ENCODE results near the gene GON7. TPM values are rescaled to one million over a fixed set of nuclear protein-coding genes. Genes with fewer than 3 reads are reported as not detected.
A peak's percentile ranks its signal among the peaks of the same experiment; 100 is the strongest.

GON7 gene
- total and polyA plus RNA-seq, 2 experiments from 2014 or later, result 16.5 to 18.3 TPM

GRCh38 chr14:93195316-93195999, 11.4 kb downstream of the GON7 start:
- Histone ChIP-seq H3K27me3 (replicated peaks; ENCODE audit: insufficient read depth) (no peaks in the 10 kb centered on the region), H4K20me1 (ENCODE audit: insufficient read depth) (no peaks in the 10 kb centered on the region), H3K79me2 (ENCODE audit: insufficient read depth) (no peaks in the 10 kb centered on the region; the same call in 1 of the 2 replicates), H3K9me3 (ENCODE audit: low read depth) (no peaks in the 10 kb centered on the region), H3K4me3 (no peak overlapping the region), H3F3A (ENCODE audit: insufficient read depth) (no peaks in the 10 kb centered on the region), H3K36me3 (ENCODE audit: low read depth) (no peaks in the 10 kb centered on the region), H2AFZ (no peak overlapping the region), H3K9me2 (ENCODE audit: insufficient read depth) (no peaks in the 10 kb centered on the region), H3K4me1 (ENCODE audit: insufficient read depth) (no peaks in the 10 kb centered on the region), H3K4me2 (ENCODE audit: unreplicated experiment) (no peak overlapping the region), H3K27ac (no peak overlapping the region), H3K9ac (no peak overlapping the region)
- DNase-seq, result no peak
- TF ChIP-seq EZH2 (IDR thresholded peaks at IDR 0.05; ENCODE audit: insufficient read depth, poor library complexity, severe bottlenecking) (no peak), EZH2phosphoT487 (IDR thresholded peaks at IDR 0.05; ENCODE audit: insufficient read depth, low read depth) (no peak)
- in situ Hi-C loops (cut with MboI), result no loop called here
- WGBS, 2 experiments (ENCODE audit: low coverage in 1 of 2, low lambda C conversion rate in 2 of 2, missing lambda C conversion rate in 2 of 2), result 58 to 71% methylated on average over 1 of the region's 1 CpG

GRCh38 chr14:93186956-93187355, 19.9 kb downstream of the GON7 start:
- in situ Hi-C loops (cut with MboI), result no loop called here
- peaks cover 38% of the 10 kb centered on the region for H3K79me2 ChIP-seq (ENCODE audit: insufficient read depth)

DNA sequence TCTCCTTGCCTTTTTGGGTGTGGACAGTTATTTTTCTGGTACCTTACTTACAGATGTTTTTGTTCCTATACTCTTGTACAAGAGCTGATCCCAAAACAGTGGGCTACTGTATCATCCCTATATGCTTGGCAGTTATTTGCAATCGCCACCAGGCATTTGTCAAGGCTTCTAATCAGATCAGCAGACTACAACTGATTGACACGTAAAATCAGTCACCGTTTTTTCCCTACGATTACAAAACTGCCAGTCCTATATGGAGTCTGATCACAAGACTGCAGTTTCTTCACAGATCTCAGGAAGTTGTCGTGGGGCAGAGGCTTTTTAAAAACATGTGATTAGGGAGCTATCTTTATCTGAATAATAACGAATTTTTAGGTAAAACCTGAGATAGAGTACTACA, 20.4 kb downstream of the GON7 start:
- no peaks in the 10 kb centered on the region for H3K9me2 ChIP-seq (ENCODE audit: insufficient read depth)
- no peaks in the 10 kb centered on the region for H4K20me1 ChIP-seq (ENCODE audit: insufficient read depth)
- no peak overlapping the region for H3K4me3 ChIP-seq
- 0 out of 2 replicates have a peak overlapping the region, but pooled peaks have one; percentile 96 for H3K9ac ChIP-seq
- peaks cover 5% of the 10 kb centered on the region; the same call in 1 of the 2 replicates for H3K36me3 ChIP-seq (ENCODE audit: low read depth)
- no peaks in the 10 kb centered on the region for H3K27me3 ChIP-seq (replicated peaks; ENCODE audit: insufficient read depth)
- 82 to 89% methylated on average over 6 of the region's 6 CpGs for WGBS, 2 experiments (ENCODE audit: low coverage in 1 of 2, low lambda C conversion rate in 2 of 2, missing lambda C conversion rate in 2 of 2)
- H3F3A ChIP-seq (ENCODE audit: insufficient read depth), result peaks cover 5% of the 10 kb centered on the region; the same call in 1 of the 2 replicates
- H3K27ac ChIP-seq, result no peak overlapping the region
- H2AFZ ChIP-seq, result no peak overlapping the region
- no peak for DNase-seq
- H3K4me2 ChIP-seq (ENCODE audit: unreplicated experiment), result no peak overlapping the region
- no peak for TF ChIP-seq EZH2phosphoT487 (IDR thresholded peaks at IDR 0.05; ENCODE audit: insufficient read depth, low read depth)
- TF ChIP-seq EZH2 (IDR thresholded peaks at IDR 0.05; ENCODE audit: insufficient read depth, poor library complexity, severe bottlenecking), result no peak
- H3K79me2 ChIP-seq (ENCODE audit: insufficient read depth), result peaks cover 38% of the 10 kb centered on the region
- H3K4me1 ChIP-seq (ENCODE audit: insufficient read depth), result peaks cover 13% of the 10 kb centered on the region
- in situ Hi-C loops (cut with MboI), result no loop called here
- H3K9me3 ChIP-seq (ENCODE audit: low read depth), result no peaks in the 10 kb centered on the region

More at GRCh38 chr14:93186956-93187355, 19.9 kb downstream of the GON7 start:
- peaks cover 5% of the 10 kb centered on the region; the same call in 1 of the 2 replicates for H3K36me3 ChIP-seq (ENCODE audit: low read depth)
- H2AFZ ChIP-seq, result no peak overlapping the region
- peaks cover 13% of the 10 kb centered on the region for H3K4me1 ChIP-seq (ENCODE audit: insufficient read depth)
- no peak overlapping the region for H3K4me3 ChIP-seq
- no peaks in the 10 kb centered on the region for H3K9me2 ChIP-seq (ENCODE audit: insufficient read depth)
- no peaks in the 10 kb centered on the region for H3K27me3 ChIP-seq (replicated peaks; ENCODE audit: insufficient read depth)
- no peak overlapping the region for H3K4me2 ChIP-seq (ENCODE audit: unreplicated experiment)
- no peak overlapping the region for H3K9ac ChIP-seq
- H3K27ac ChIP-seq, result no peak overlapping the region
- TF ChIP-seq EZH2 (IDR thresholded peaks at IDR 0.05; ENCODE audit: insufficient read depth, poor library complexity, severe bottlenecking) (no peak), EZH2phosphoT487 (IDR thresholded peaks at IDR 0.05; ENCODE audit: insufficient read depth, low read depth) (no peak)
- no peak for DNase-seq
- no peaks in the 10 kb centered on the region for H3K9me3 ChIP-seq (ENCODE audit: low read depth)
- H3F3A ChIP-seq (ENCODE audit: insufficient read depth), result peaks cover 5% of the 10 kb centered on the region; the same call in 1 of the 2 replicates
- H4K20me1 ChIP-seq (ENCODE audit: insufficient read depth), result no peaks in the 10 kb centered on the region
- 94 to 99% methylated on average over 3 of the region's 3 CpGs for WGBS, 2 experiments (ENCODE audit: low coverage in 1 of 2, low lambda C conversion rate in 2 of 2, missing lambda C conversion rate in 2 of 2)

DNA sequence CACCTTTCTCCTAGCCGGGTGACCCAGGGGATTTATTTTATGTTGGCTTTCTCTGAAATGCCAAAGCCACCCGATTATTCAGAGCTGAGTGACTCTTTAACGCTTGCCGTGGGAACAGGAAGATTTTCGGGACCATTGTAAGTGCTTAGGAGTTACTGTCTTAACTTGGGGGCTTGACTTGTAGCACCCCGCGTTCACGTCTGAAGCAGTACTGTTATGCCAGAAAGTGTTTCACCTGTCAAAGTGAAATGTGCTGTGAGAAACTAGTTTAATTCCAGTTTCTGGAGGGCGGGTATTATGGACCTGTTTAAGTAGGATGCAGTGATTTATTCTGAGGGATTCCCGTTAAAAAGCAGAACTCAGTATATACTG, 21.5 kb downstream of the GON7 start:
- in situ Hi-C loops (cut with MboI), result no loop called here
- TF ChIP-seq EZH2 (IDR thresholded peaks at IDR 0.05; ENCODE audit: insufficient read depth, poor library complexity, severe bottlenecking), result no peak
- TF ChIP-seq EZH2phosphoT487 (IDR thresholded peaks at IDR 0.05; ENCODE audit: insufficient read depth, low read depth), result no peak

More for the DNA sequence above, 21.5 kb downstream of the GON7 start:
- peaks cover 5% of the 10 kb centered on the region; the same call in 1 of the 2 replicates for H3K36me3 ChIP-seq (ENCODE audit: low read depth)
- H3K4me2 ChIP-seq (ENCODE audit: unreplicated experiment), result peak overlapping the region; percentile 96
- H3K27me3 ChIP-seq (replicated peaks; ENCODE audit: insufficient read depth), result no peaks in the 10 kb centered on the region
- WGBS, 2 experiments (ENCODE audit: low coverage in 1 of 2, low lambda C conversion rate in 2 of 2, missing lambda C conversion rate in 2 of 2), result 0 to 2% methylated on average over 10 of the region's 10 CpGs
- H3K9ac ChIP-seq, result peak overlapping the region; percentile 96
- H3F3A ChIP-seq (ENCODE audit: insufficient read depth), result peaks cover 5% of the 10 kb centered on the region; the same call in 1 of the 2 replicates
- no peaks in the 10 kb centered on the region for H3K9me3 ChIP-seq (ENCODE audit: low read depth)
- no peaks in the 10 kb centered on the region for H3K9me2 ChIP-seq (ENCODE audit: insufficient read depth)
- peaks cover 13% of the 10 kb centered on the region for H3K4me1 ChIP-seq (ENCODE audit: insufficient read depth)
- H3K4me3 ChIP-seq, result peak overlapping the region; percentile 92
- no peak for DNase-seq
- no peaks in the 10 kb centered on the region for H4K20me1 ChIP-seq (ENCODE audit: insufficient read depth)
- peak overlapping the region; percentile 85 for H3K27ac ChIP-seq
- H2AFZ ChIP-seq, result peak overlapping the region; percentile 93
- H3K79me2 ChIP-seq (ENCODE audit: insufficient read depth), result peaks cover 38% of the 10 kb centered on the region

All from GM23248 (cell line).